Lung (tissue), 12 donors: ENCODE results near the gene WDR86. TPM values are rescaled to one million over a fixed set of nuclear protein-coding genes. Genes with fewer than 3 reads are reported as not detected.
A peak's percentile ranks its signal among the peaks of the same experiment; 100 is the strongest.

ENCODE experiments used
- ATAC-seq: fragments of 200-7000 bp; cut with Tn5 transposase; one replicate; pipeline ENCODE4 v1.9.1; 2020; ENCODE audit warnings: moderate number of reproducible peaks; ENCODE audit not compliant: insufficient read depth, low FRiP score
- DNase-seq, 3 donors: peaks; one replicate each; pipeline ENCODE4 v3.0.0-alpha.2; 2013 to 2017
- H3K27ac ChIP-seq, 2 donors: one replicate each; pipeline ENCODE4 v1.5.1; 2013; ENCODE audit warnings: mild to moderate bottlenecking in 2 of 2, moderate library complexity in 2 of 2, control low read depth in 1 of 2, inconsistent platforms in 1 of 2, low read depth in 1 of 2, low read length in 1 of 2
- H3K27me3 ChIP-seq, 3 donors: one replicate each; pipeline ENCODE4 v1.5.1; 2013; ENCODE audit warnings: low read length in 2 of 3; ENCODE audit not compliant: control insufficient read depth in 3 of 3, insufficient read depth in 3 of 3
- H3K36me3 ChIP-seq, 4 donors: one replicate each; pipeline ENCODE4 v1.5.1; 2013; ENCODE audit warnings: low read length in 4 of 4, mild to moderate bottlenecking in 1 of 4, moderate library complexity in 1 of 4; ENCODE audit not compliant: control insufficient read depth in 4 of 4, insufficient read depth in 4 of 4
- H3K4me1 ChIP-seq, 5 donors: one replicate each; pipeline ENCODE4 v1.5.1; 2013; ENCODE audit warnings: low read length in 5 of 5, mild to moderate bottlenecking in 2 of 5, moderate library complexity in 1 of 5; ENCODE audit not compliant: control insufficient read depth in 5 of 5, insufficient read depth in 5 of 5
- H3K4me3 ChIP-seq: one replicate; pipeline ENCODE4 v1.5.1; 2013; ENCODE audit warnings: mild to moderate bottlenecking, control low read depth, moderate library complexity
- H3K9ac ChIP-seq, 2 donors: one replicate each; pipeline ENCODE4 v1.5.1; 2013; ENCODE audit warnings: low read length in 2 of 2, control low read depth in 1 of 2; ENCODE audit not compliant: insufficient read depth in 1 of 2
- H3K9me3 ChIP-seq, 4 donors: one replicate each; pipeline ENCODE4 v1.5.1; 2013; ENCODE audit warnings: low read length in 3 of 4, mild to moderate bottlenecking in 1 of 4, moderate library complexity in 1 of 4; ENCODE audit not compliant: control insufficient read depth in 4 of 4, insufficient read depth in 3 of 4
- WGBS, 2 donors: extraction: QIAGEN DNeasy Blood & Tissue Kit; methylation state at CpG; one replicate each; pipeline ENCODE4 v1.1.7; 2013; 5-methylcytosine and 5-hydroxymethylcytosine counted together
- polyA plus RNA-seq, 2 donors: library from polyadenylated mRNA; stranded (reverse); fragments of 200-250 nt; gene quantifications; one replicate each; pipeline ENCODE4 v1.2.1, GENCODE V29; 2013
- total RNA-seq, 2 donors: library from RNA; depleted of rRNA in 1 of 2; stranded (reverse); fragments of >200 nt in 1 of 2; gene quantifications; one replicate each; pipeline ENCODE4 v1.2.1, GENCODE V29; 2014 to 2021
- TF ChIP-seq, protein P1 (sequence below): IDR thresholded peaks from 2 replicates; pipeline ENCODE4 v1.5.1; 2012; ENCODE audit warnings: mild to moderate bottlenecking; ENCODE audit errors: control extremely low read depth, extremely low read depth
- donor health status: control.
- donor health status: control.
- donor health status: Bipolar disorder and iron deficiency.
- donor health status: healthy.
- donor health status: DM: yes; HTN: yes; CAD: no.

WDR86 gene
- total and polyA plus RNA-seq, 4 donors: 0.81 to 19.7 (median 2.4) TPM

DNA sequence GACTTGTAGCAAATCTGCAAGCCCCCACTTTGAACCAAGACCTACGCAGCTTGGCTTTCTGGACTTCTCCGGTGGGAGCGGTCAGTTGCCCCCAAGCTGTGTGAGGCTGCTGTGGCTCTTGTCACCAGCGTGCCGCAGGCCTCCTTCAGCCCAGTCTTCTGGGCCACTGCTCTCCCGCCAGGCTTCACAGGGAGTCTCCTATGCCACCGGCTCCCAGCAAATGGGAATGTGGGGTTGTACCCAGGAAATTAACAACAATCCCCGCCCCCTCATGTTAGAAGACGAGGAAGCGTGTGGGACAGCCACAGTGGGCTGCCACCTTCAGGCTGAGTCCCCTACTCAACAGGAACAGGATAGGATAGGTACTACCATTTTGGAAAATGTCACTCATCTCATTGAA is 4.2 kb downstream of the WDR86 start:
- Histone ChIP-seq H3K27ac (no peak overlapping the region), H3K4me1 (peaks cover 0 to 26% (median 14%) of the 10 kb centered on the region in 5 donors)

DNA sequence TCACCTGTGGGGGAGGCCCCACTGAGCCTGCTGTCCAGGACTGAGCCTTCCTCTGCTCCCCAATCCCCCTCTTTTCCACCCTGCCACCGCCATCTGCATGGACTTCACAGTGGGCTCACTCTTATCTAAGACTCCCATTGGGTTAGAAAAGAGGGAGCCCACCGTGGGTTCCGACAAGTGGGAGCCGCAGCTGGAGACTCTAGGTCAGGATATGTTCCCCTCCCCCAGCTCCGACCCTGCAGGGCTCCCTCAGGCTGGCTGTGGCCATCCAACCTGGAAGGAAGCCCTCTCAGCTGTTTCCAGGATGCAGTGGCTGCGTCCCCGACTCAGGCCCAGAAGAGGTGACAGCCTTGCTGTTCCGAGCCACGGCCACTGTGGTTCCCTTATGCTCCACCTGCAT is 4.8 kb downstream of the WDR86 start:
- 77 to 79% methylated on average over 9 of the region's 9 CpGs for WGBS, 2 donors
- no peak overlapping the region for H3K9ac ChIP-seq
- TF ChIP-seq, protein P1, sequence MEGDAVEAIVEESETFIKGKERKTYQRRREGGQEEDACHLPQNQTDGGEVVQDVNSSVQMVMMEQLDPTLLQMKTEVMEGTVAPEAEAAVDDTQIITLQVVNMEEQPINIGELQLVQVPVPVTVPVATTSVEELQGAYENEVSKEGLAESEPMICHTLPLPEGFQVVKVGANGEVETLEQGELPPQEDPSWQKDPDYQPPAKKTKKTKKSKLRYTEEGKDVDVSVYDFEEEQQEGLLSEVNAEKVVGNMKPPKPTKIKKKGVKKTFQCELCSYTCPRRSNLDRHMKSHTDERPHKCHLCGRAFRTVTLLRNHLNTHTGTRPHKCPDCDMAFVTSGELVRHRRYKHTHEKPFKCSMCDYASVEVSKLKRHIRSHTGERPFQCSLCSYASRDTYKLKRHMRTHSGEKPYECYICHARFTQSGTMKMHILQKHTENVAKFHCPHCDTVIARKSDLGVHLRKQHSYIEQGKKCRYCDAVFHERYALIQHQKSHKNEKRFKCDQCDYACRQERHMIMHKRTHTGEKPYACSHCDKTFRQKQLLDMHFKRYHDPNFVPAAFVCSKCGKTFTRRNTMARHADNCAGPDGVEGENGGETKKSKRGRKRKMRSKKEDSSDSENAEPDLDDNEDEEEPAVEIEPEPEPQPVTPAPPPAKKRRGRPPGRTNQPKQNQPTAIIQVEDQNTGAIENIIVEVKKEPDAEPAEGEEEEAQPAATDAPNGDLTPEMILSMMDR: no peak
- H3K27me3 ChIP-seq: peaks cover 0 to 2% (median 0%) of the 10 kb centered on the region in 3 donors
- no peak for ATAC-seq
- peaks cover 0 to 24% (median 11%) of the 10 kb centered on the region in 5 donors for H3K4me1 ChIP-seq
- no peak for DNase-seq
- H3K27ac ChIP-seq: peak overlapping the region in 1 of 2 donors; percentile 6
- peaks cover 0 to 4% (median 0%) of the 10 kb centered on the region in 4 donors for H3K36me3 ChIP-seq
- no peak overlapping the region for H3K4me3 ChIP-seq
- H3K9me3 ChIP-seq: peaks cover 0 to 2% (median 0%) of the 10 kb centered on the region in 4 donors

More for the DNA sequence above, 4.2 kb downstream of the WDR86 start:
- peaks cover 0 to 4% (median 0%) of the 10 kb centered on the region in 4 donors for H3K36me3 ChIP-seq
- ATAC-seq: no peak
- peaks cover 0 to 5% (median 0%) of the 10 kb centered on the region in 3 donors for H3K27me3 ChIP-seq
- 92 to 95% methylated on average over 10 of the region's 10 CpGs for WGBS, 2 donors
- peaks cover 0 to 2% (median 0%) of the 10 kb centered on the region in 4 donors for H3K9me3 ChIP-seq
- TF ChIP-seq, protein P1: no peak
- DNase-seq: no peak
- H3K4me3 ChIP-seq: no peak overlapping the region
- no peak overlapping the region for H3K9ac ChIP-seq

DNA sequence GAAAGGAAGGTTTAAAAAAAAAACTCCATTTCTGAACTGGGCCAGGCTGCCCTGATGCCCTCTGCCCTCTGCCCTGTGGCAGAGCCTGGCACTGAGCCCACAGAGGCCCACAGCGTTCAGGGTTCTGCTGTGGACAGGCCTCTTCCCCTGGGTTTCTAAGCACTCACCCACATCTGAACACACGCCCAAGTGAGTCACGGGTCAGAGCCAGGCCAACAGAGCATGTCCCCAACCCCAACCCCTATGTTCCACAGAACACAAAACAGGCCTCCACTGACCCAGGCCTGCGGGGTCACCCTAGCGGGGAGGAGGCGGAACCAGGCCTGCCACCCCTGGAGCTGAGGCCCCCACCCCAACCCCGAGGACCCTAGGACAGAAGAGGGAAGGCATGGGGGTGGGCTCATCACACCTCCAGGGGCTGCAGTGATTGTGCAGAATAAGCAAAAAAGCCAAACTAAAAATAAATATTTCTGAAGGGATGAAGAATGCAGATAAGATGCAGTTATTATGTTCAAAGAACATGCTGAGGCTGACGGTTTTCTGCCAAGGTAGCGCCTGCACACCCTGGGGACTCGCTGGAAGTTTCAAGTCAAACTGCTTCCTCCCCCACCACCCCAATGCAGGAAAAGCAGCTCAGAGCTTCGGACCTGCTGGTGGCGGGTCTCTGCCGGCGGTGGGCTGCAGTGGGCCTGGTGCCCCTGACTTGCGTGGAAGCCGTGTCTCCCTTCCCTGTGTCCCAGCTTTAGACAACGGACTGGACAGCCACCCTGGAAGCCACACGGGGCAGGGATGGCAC is 5.4 kb downstream of the WDR86 start:
- peak overlapping the region in 1 of 2 donors; percentile 6 for H3K27ac ChIP-seq
- DNase-seq: peak in 2 of 3 donors; percentile 51 to 71

More for the DNA sequence above, 5.4 kb downstream of the WDR86 start:
- Histone ChIP-seq H3K4me1 (peaks cover 0 to 24% (median 11%) of the 10 kb centered on the region in 5 donors), H3K4me3 (no peak overlapping the region), H3K9me3 (peaks cover 0 to 2% (median 0%) of the 10 kb centered on the region in 4 donors), H3K27me3 (peaks cover 0 to 2% (median 0%) of the 10 kb centered on the region in 3 donors), H3K36me3 (peaks cover 0 to 4% (median 0%) of the 10 kb centered on the region in 4 donors), H3K9ac (no peak overlapping the region)
- ATAC-seq: peak; percentile 66
- 69 to 84% methylated on average over 18 of the region's 18 CpGs for WGBS, 2 donors
- TF ChIP-seq, protein P1: no peak
